ENCODE results near the gene GPC6.

- TF ChIP-seq CTCF (IDR thresholded peaks at IDR 0.05) (no peak), POLR2A (IDR thresholded peaks at IDR 0.05) (no peak), POLR2AphosphoS5 (IDR thresholded peaks at IDR 0.05) (no peak), EP300 (IDR thresholded peaks at IDR 0.05) (no peak)
Observed at GRCh38 chr13:94120878-94121277, 894.3 kb downstream of the GPC6 start.
